Measurements from ENCODE around the gene SPAG5. TPM values are rescaled to one million over a fixed set of nuclear protein-coding genes. Genes with fewer than 3 reads are reported as not detected.

The SPAG5 gene
- total RNA-seq, 1 donor from 2014 or later: 8.3 TPM

- no peak for DNase-seq (ENCODE audit: extremely low spot score in 2 of 2)
- no peaks in the 10 kb centered on the region for H3K4me1 ChIP-seq
- intact Hi-C loops (cut with DNase I): no loop called here
- no peak overlapping the region for H3K4me3 ChIP-seq
- no peak for TF ChIP-seq CTCF (IDR thresholded peaks at IDR 0.05)
- TF ChIP-seq POLR2AphosphoS5 (IDR thresholded peaks at IDR 0.05; ENCODE audit: insufficient read depth in 1 of 2, low read depth in 1 of 2): no peak
- no peak for TF ChIP-seq POLR2A (IDR thresholded peaks at IDR 0.05)
- no peak overlapping the region for H3K27ac ChIP-seq
- no peaks in the 10 kb centered on the region for H3K27me3 ChIP-seq
- H3K9me3 ChIP-seq: no peaks in the 10 kb centered on the region
- peaks cover 0 to 74% of the 10 kb centered on the region in 2 donors for H3K36me3 ChIP-seq
Measured at GRCh38 chr17:28624148-28624547, 25.3 kb upstream of the SPAG5 start.

- no peak for DNase-seq (ENCODE audit: extremely low spot score in 2 of 2)
- Histone ChIP-seq H3K9me3 (no peaks in the 10 kb centered on the region), H3K4me1 (no peaks in the 10 kb centered on the region), H3K4me3 (no peak overlapping the region), H3K27ac (no peak overlapping the region), H3K36me3 (peaks cover 0 to 77% of the 10 kb centered on the region in 2 donors), H3K27me3 (no peaks in the 10 kb centered on the region)
- intact Hi-C loops (cut with DNase I): no loop called here
- no peak for TF ChIP-seq POLR2AphosphoS5 (IDR thresholded peaks at IDR 0.05; ENCODE audit: insufficient read depth in 1 of 2, low read depth in 1 of 2)
- no peak for TF ChIP-seq POLR2A (IDR thresholded peaks at IDR 0.05)
- no peak for TF ChIP-seq CTCF (IDR thresholded peaks at IDR 0.05)
Measured at GRCh38 chr17:28623696-28624095, 24.9 kb upstream of the SPAG5 start.

- H3K9me3 ChIP-seq: no peaks in the 10 kb centered on the region
- H3K27ac ChIP-seq: no peak overlapping the region
- DNase-seq (ENCODE audit: extremely low spot score in 2 of 2): no peak
- H3K36me3 ChIP-seq: peaks cover 0 to 78% of the 10 kb centered on the region in 2 donors
- no peaks in the 10 kb centered on the region for H3K4me1 ChIP-seq
- no peak overlapping the region for H3K4me3 ChIP-seq
- H3K27me3 ChIP-seq: no peaks in the 10 kb centered on the region
- intact Hi-C loops (cut with DNase I): no loop called here
- no peak for TF ChIP-seq POLR2AphosphoS5 (IDR thresholded peaks at IDR 0.05; ENCODE audit: insufficient read depth in 1 of 2, low read depth in 1 of 2)
- TF ChIP-seq CTCF (IDR thresholded peaks at IDR 0.05): no peak
- no peak for TF ChIP-seq POLR2A (IDR thresholded peaks at IDR 0.05)
Measured at GRCh38 chr17:28622186-28622585, 23.4 kb upstream of the SPAG5 start.

- TF ChIP-seq POLR2AphosphoS5 (IDR thresholded peaks at IDR 0.05; ENCODE audit: insufficient read depth in 1 of 2, low read depth in 1 of 2): no peak
- no peak for TF ChIP-seq CTCF (IDR thresholded peaks at IDR 0.05)
- TF ChIP-seq POLR2A (IDR thresholded peaks at IDR 0.05): no peak
- Histone ChIP-seq H3K36me3 (peaks cover 4 to 98% of the 10 kb centered on the region in 2 donors), H3K27ac (no peak overlapping the region), H3K9me3 (no peaks in the 10 kb centered on the region), H3K4me1 (no peaks in the 10 kb centered on the region), H3K27me3 (no peaks in the 10 kb centered on the region), H3K4me3 (no peak overlapping the region)
- no peak for DNase-seq (ENCODE audit: extremely low spot score in 2 of 2)
- intact Hi-C loops (cut with DNase I): no loop called here
Measured at GRCh38 chr17:28620010-28620409, 21.2 kb upstream of the SPAG5 start.

GRCh38 chr17:28618464-28618863, 19.6 kb upstream of the SPAG5 start:
- Histone ChIP-seq H3K4me3 (no peak overlapping the region), H3K27ac (no peak overlapping the region), H3K4me1 (no peaks in the 10 kb centered on the region), H3K9me3 (no peaks in the 10 kb centered on the region), H3K36me3 (peaks cover 4 to 99% of the 10 kb centered on the region in 2 donors), H3K27me3 (no peaks in the 10 kb centered on the region)
- no peak for DNase-seq (ENCODE audit: extremely low spot score in 2 of 2)
- no peak for TF ChIP-seq POLR2AphosphoS5 (IDR thresholded peaks at IDR 0.05; ENCODE audit: insufficient read depth in 1 of 2, low read depth in 1 of 2)
- TF ChIP-seq POLR2A (IDR thresholded peaks at IDR 0.05): no peak
- no peak for TF ChIP-seq CTCF (IDR thresholded peaks at IDR 0.05)
- intact Hi-C loops (cut with DNase I): loop anchor here (10.0 kb wide), 1 partner anchor 124 kb away; no protein-coding TSS in a partner anchor
